ENCODE measurements around the gene FOXJ1.

GRCh38 chr17:76178124-76178523 lies 37.1 kb upstream of the FOXJ1 start:
- TF ChIP-seq CTCF (IDR thresholded peaks at IDR 0.05; ENCODE audit: insufficient read depth, low read length, poor library complexity, severe bottlenecking) (no peak), EZH2phosphoT487 (conservative IDR thresholded peaks at IDR 0.05; ENCODE audit: low read length) (no peak)

All from SU-DHL-6 (cell line).